K562 (cell line): ENCODE data around the gene MFSD11. TPM values are rescaled to one million over a fixed set of nuclear protein-coding genes. Genes with fewer than 3 reads are reported as not detected.

ENCODE experiments used
- ATF2 ChIP-seq: sonication (generic); formaldehyde crosslinking; IDR thresholded peaks from 2 replicates; pipeline ENCODE4 v1.8.1; 2022; ENCODE audit warnings: missing genetic modification reagents
- CGGBP1 ChIP-seq: fragments of 250-450 bp; sonication (Bioruptor Pico); IDR thresholded peaks from 2 replicates; pipeline ENCODE4 v1.9.0; 2021; ENCODE audit warnings: mild to moderate bottlenecking
- DIDO1 ChIP-seq: fragments of 450-650 bp; IDR thresholded peaks from 2 replicates; pipeline ENCODE4 v1.6.1; 2016; ENCODE audit warnings: low read depth, missing biosample characterization, missing genetic modification characterization
- HBP1 ChIP-seq: fragments of 450-650 bp; formaldehyde crosslinking; IDR thresholded peaks from 2 replicates; pipeline ENCODE4 v1.4.0; 2022; ENCODE audit warnings: missing genetic modification characterization
- KAT2B ChIP-seq: IDR thresholded peaks from one replicate; pipeline ENCODE4 v1.6.1; 2012; ENCODE audit warnings: low read depth, mild to moderate bottlenecking, control low read depth, inconsistent platforms, low read length, moderate library complexity
- KLF13 ChIP-seq: fragments of 450-650 bp; IDR thresholded peaks from 2 replicates; pipeline ENCODE4 v1.6.1; 2016; ENCODE audit warnings: missing genetic modification characterization, low read depth, mild to moderate bottlenecking, missing compliant biosample characterization, moderate library complexity, borderline replicate concordance
- KLF16 ChIP-seq: IDR thresholded peaks from 2 replicates; pipeline ENCODE4 v1.6.1; 2016; ENCODE audit warnings: antibody characterized with exemption
- KLF6 ChIP-seq: fragments of 250-450 bp; sonication (Bioruptor Pico); IDR thresholded peaks from 2 replicates; pipeline ENCODE4 v1.4.0; 2020; ENCODE audit warnings: mild to moderate bottlenecking, moderate library complexity, borderline replicate concordance
- MIER1 ChIP-seq: fragments of 450-650 bp; IDR thresholded peaks from 2 replicates; pipeline ENCODE4 v1.6.1; 2016; ENCODE audit warnings: antibody characterized with exemption, mild to moderate bottlenecking, low read depth
- NFATC3 ChIP-seq: fragments of 450-650 bp; IDR thresholded peaks from 2 replicates; pipeline ENCODE4 v1.6.1; 2017; ENCODE audit warnings: mild to moderate bottlenecking
- NFE2 ChIP-seq: IDR thresholded peaks from 2 replicates; pipeline ENCODE4 v1.6.1; 2014; ENCODE audit warnings: antibody characterized with exemption, low read depth
- PREB ChIP-seq: sonication (generic); formaldehyde crosslinking; IDR thresholded peaks from 2 replicates; pipeline ENCODE4 v1.8.1; 2023; ENCODE audit warnings: mild to moderate bottlenecking, missing genetic modification reagents
- SNRNP70 ChIP-seq: fragments of 200-400 bp; formaldehyde crosslinking; optimal IDR thresholded peaks from 2 replicates; pipeline ENCODE3; 2017; ENCODE audit warnings: low read depth, low read length
- STAG1 ChIP-seq: sonication (generic); formaldehyde crosslinking; IDR thresholded peaks from 2 replicates; pipeline ENCODE4 v1.5.0; 2020; ENCODE audit warnings: missing genetic modification reagents, borderline replicate concordance
- TBP ChIP-seq: optimal IDR thresholded peaks from 2 replicates; pipeline ENCODE3; 2011; ENCODE audit warnings: low read depth, low read length, improper control_type of control experiment
- TCF7L2 ChIP-seq: fragments of 150-350 bp; IDR thresholded peaks from 2 replicates; pipeline ENCODE4 v1.6.1; 2016; ENCODE audit warnings: low read depth, mild to moderate bottlenecking, low read length, moderate library complexity
- TGIF2 ChIP-seq: sonication (generic); formaldehyde crosslinking; IDR thresholded peaks from 2 replicates; pipeline ENCODE4 v1.8.1; 2022; ENCODE audit warnings: mild to moderate bottlenecking, missing genetic modification reagents, moderate library complexity
- U2AF1 ChIP-seq: fragments of 200-400 bp; formaldehyde crosslinking; optimal IDR thresholded peaks from 2 replicates; pipeline ENCODE3; 2017; ENCODE audit warnings: mild to moderate bottlenecking, low read depth, low read length, moderate library complexity
- ZBED1 ChIP-seq: IDR thresholded peaks from 2 replicates; pipeline ENCODE4 v1.6.1; 2014
- ZNF124 ChIP-seq: sonication (generic); formaldehyde crosslinking; IDR thresholded peaks from 2 replicates; pipeline ENCODE4 v1.8.1; 2022; ENCODE audit warnings: missing genetic modification reagents
- ZNF253 ChIP-seq: fragments of 250-450 bp; sonication (Bioruptor Pico); conservative IDR thresholded peaks from 2 replicates; pipeline ENCODE4 v1.6.1; 2021; ENCODE audit warnings: mild to moderate bottlenecking
- ZNF655 ChIP-seq: fragments of 250-450 bp; sonication (Bioruptor Pico); IDR thresholded peaks from 2 replicates; pipeline ENCODE4 v1.5.0; 2021
- ZNF76 ChIP-seq: fragments of 250-450 bp; sonication (Bioruptor Pico); IDR thresholded peaks from 2 replicates; pipeline ENCODE4 v1.4.0; 2020; ENCODE audit warnings: mild to moderate bottlenecking, moderate library complexity, borderline replicate concordance
- polyA plus RNA-seq, 8 experiments: library from polyadenylated mRNA; depleted of rRNA in 4 of 8; stranded (reverse) in 5 of 8; unstranded in 3 of 8; fragments of >200 nt; fragmentation: Nextera tagmentation in 2 of 8; fragmentation: Illumina TruSeq in 1 of 8; extraction: Ambion mirVana in 2 of 8; extraction: Trizol in 1 of 8; gene quantifications; 2 replicates each; pipeline versions ENCODE4 v1.2.1 to v1.2.3, GENCODE V29; 2011 to 2014; ENCODE audit warnings: inconsistent platforms in 1 of 8, missing spikeins in 1 of 8
- total RNA-seq, 7 experiments: library from RNA; depleted of rRNA in 6 of 7; stranded (reverse); fragments of >200 nt in 6 of 7; fragmentation: Illumina TruSeq in 2 of 7; extraction: Trizol in 2 of 7; gene quantifications; 2 replicates each; pipeline versions ENCODE4 v1.2.1 to v1.2.3, GENCODE V29; 2011 to 2021; ENCODE audit warnings: low replicate concordance in 1 of 7

MFSD11 gene
- total and polyA plus RNA-seq, 9 of the 15 experiments (the other 6 are each of a cell fraction or from before 2014, with no cell fraction given) = 14.4 to 24.5 (median 19.9) TPM

GRCh38 chr17:76697702-76698465, 40.0 kb upstream of the MFSD11 start (continued):
- TF ChIP-seq ZBED1 (no peak), NFE2 (no peak), ATF2 (CRISPR knock-in tag) (no peak), ZNF655 (CRISPR knock-in tag) (no peak), MIER1 (no peak), KLF16 (peak; percentile 36; the same call in 1 of the 2 replicates), ZNF76 (CRISPR knock-in tag) (no peak), STAG1 (CRISPR knock-in tag) (no peak), HBP1 (CRISPR knock-in tag) (peak; percentile 80; the same call in 1 of the 2 replicates), U2AF1 (no peak), KLF13 (no peak), PREB (no peak), SNRNP70 (no peak), ZNF124 (CRISPR knock-in tag) (no peak), KLF6 (no peak), TGIF2 (CRISPR knock-in tag) (no peak), NFATC3 (no peak), ZNF253 (CRISPR knock-in tag) (no peak), TCF7L2 (no peak), CGGBP1 (CRISPR knock-in tag) (no peak), KAT2B (no peak), DIDO1 (tag) (no peak), TBP (no peak)
